ENCODE data around the gene FAM210B. TPM values are rescaled to one million over a fixed set of nuclear protein-coding genes. Genes with fewer than 3 reads are reported as not detected.

FAM210B gene
- total and polyA plus RNA-seq, 2 of the 13 experiments (the other 11 are each of a cell fraction or from before 2014, with no cell fraction given), result 75.9 to 107 TPM

DNA sequence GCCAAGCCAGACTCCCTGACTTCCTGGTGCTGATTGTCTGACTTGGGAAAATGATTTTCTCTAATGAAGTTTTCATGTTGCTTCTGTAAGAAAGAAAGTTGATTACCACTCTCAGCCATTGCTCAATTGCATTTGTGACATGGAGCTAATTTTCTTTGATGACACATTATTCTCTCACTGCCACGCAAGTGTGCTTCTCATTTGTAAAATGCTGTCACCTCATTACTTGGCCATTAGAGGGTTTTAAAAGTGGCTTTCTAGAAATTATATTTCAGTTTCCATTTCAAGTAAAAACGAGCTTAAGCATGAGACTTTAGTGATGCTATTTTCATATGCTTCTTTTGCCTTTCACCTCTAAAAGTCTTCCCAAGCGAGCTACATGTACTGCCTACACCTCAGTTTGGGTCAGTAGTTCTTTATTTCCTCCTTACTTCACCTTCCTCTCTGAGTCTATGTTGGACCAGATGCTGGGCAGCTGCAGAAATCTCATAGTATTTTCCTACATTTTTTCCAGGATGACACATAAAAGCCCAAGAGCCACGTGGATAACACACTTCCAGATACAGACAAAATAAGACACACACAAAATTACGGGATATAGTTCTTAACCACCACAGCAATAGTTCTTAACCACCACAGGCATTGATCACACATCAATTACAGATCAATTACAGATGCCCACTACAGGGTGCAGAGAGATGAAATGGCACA, 6.3 kb upstream of the FAM210B start:
- Histone ChIP-seq H3K4me1 (ENCODE audit: insufficient read depth, low read length) (peaks cover 14% of the 10 kb centered on the region), H3K4me2 (ENCODE audit: low read depth, low read length) (no peak overlapping the region), H3K9me3 (ENCODE audit: low read length) (no peaks in the 10 kb centered on the region), H3K79me2 (ENCODE audit: insufficient read depth, low read length) (no peaks in the 10 kb centered on the region), H3K27me3 (ENCODE audit: control insufficient read depth in 1 of 2, insufficient read depth in 2 of 2, low read length in 2 of 2) (0 out of 5 replicates have a peak, but pooled peaks cover 0 to 4% of the 10 kb centered on the region in 2 experiments), H3K27ac (ENCODE audit: extremely low read length, insufficient read depth, low read length) (no peak overlapping the region), H2AFZ (ENCODE audit: low read length) (no peak overlapping the region), H3K36me3 (replicated peaks in 1 of 2; ENCODE audit: control insufficient read depth in 1 of 2, insufficient read depth in 2 of 2, low read length in 2 of 2) (no peaks in the 10 kb centered on the region), H3K9ac (ENCODE audit: insufficient read depth, low read depth, low read length) (no peak overlapping the region), H3K4me3 (replicated peaks in 1 of 3; ENCODE audit: insufficient read depth in 1 of 3, low read depth in 2 of 3, low read length in 3 of 3) (no peak overlapping the region), H4K20me1 (ENCODE audit: insufficient read depth, low read length) (no peaks in the 10 kb centered on the region)
- no peak for FAIRE-seq
- CTCF ChIA-PET (ENCODE audit: low intra/inter-chr PET ratio, low total read pairs), result no interaction called here
- intact Hi-C loops (cut with micrococcal nuclease; ENCODE audit: unreplicated experiment), result no loop called here
- no TSS peak for BruUV-seq (replicated peaks)
- in situ Hi-C loops (cut with HindIII; ENCODE audit: extremely low pct_ligation_motif_present, low pct_unique_long_range_greater_than_20kb), result loop anchor here (10.0 kb wide), 1 partner anchor 108 kb away; the partner anchor contains the start of gene MC3R
- 8% methylated on average over 5 of the region's 5 CpGs for WGBS (ENCODE audit: low lambda C conversion rate)
- POLR2A ChIA-PET, result no interaction called here
- ATAC-seq, result no peak
- no peak for DNase-seq (ENCODE audit: low spot score)
- no peak for TF ChIP-seq ZNF772 (CRISPR knock-in tag; IDR thresholded peaks at IDR 0.05)
- peak; percentile 13; the same call in 1 of the 2 replicates for TF ChIP-seq CREB1 (IDR thresholded peaks at IDR 0.05)
- no peak for TF ChIP-seq CREB1 (CRISPR knock-in tag; IDR thresholded peaks at IDR 0.05)

DNA sequence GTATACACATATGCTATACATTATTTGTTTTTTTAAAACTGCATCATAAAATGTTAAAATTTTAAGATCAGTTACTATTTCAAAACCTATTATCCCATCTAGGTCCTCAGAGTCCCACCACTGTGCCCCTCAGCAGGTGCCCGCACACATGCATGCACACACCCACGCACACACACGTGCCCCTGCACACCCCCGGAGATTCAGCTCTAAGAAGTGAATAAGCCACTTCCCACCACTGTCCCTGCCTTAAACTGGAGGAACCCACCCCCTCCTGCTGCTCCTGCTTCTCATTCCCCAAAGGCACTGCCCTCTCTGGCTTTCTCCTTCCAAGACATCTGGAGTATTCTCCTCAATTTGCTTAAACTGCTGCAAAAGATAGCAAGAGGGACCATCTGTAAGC, 5.4 kb upstream of the FAM210B start:
- ChIA-PET POLR2A (no interaction called here), CTCF (ENCODE audit: low intra/inter-chr PET ratio, low total read pairs) (no interaction called here)
- TF ChIP-seq HNF4G (IDR thresholded peaks at IDR 0.05; ENCODE audit: borderline replicate concordance, low read depth, low read length) (no peak), HNF4G (CRISPR knock-in tag; IDR thresholded peaks at IDR 0.05; ENCODE audit: borderline replicate concordance, low read depth) (no peak), ZNF543 (CRISPR knock-in tag; IDR thresholded peaks at IDR 0.05) (no peak), ZNF441 (CRISPR knock-in tag; IDR thresholded peaks at IDR 0.05; ENCODE audit: borderline replicate concordance) (no peak), ZBTB42 (CRISPR knock-in tag; IDR thresholded peaks at IDR 0.05) (no peak)
- TF ChIP-seq, protein P1, sequence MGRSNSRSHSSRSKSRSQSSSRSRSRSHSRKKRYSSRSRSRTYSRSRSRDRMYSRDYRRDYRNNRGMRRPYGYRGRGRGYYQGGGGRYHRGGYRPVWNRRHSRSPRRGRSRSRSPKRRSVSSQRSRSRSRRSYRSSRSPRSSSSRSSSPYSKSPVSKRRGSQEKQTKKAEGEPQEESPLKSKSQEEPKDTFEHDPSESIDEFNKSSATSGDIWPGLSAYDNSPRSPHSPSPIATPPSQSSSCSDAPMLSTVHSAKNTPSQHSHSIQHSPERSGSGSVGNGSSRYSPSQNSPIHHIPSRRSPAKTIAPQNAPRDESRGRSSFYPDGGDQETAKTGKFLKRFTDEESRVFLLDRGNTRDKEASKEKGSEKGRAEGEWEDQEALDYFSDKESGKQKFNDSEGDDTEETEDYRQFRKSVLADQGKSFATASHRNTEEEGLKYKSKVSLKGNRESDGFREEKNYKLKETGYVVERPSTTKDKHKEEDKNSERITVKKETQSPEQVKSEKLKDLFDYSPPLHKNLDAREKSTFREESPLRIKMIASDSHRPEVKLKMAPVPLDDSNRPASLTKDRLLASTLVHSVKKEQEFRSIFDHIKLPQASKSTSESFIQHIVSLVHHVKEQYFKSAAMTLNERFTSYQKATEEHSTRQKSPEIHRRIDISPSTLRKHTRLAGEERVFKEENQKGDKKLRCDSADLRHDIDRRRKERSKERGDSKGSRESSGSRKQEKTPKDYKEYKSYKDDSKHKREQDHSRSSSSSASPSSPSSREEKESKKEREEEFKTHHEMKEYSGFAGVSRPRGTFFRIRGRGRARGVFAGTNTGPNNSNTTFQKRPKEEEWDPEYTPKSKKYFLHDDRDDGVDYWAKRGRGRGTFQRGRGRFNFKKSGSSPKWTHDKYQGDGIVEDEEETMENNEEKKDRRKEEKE (IDR thresholded peaks at IDR 0.05), result no peak
- ATAC-seq (no peak), FAIRE-seq (no peak), DNase-seq (ENCODE audit: low spot score) (no peak)
- H3K27me3 ChIP-seq (ENCODE audit: control insufficient read depth in 1 of 2, insufficient read depth in 2 of 2, low read length in 2 of 2), result 0 out of 5 replicates have a peak, but pooled peaks cover 0 to 4% of the 10 kb centered on the region in 2 experiments
- no peaks in the 10 kb centered on the region for H4K20me1 ChIP-seq (ENCODE audit: insufficient read depth, low read length)
- no peaks in the 10 kb centered on the region for H3K79me2 ChIP-seq (ENCODE audit: insufficient read depth, low read length)
- H3K4me2 ChIP-seq (ENCODE audit: low read depth, low read length), result no peak overlapping the region
- H3K4me3 ChIP-seq (replicated peaks in 1 of 3; ENCODE audit: insufficient read depth in 1 of 3, low read depth in 2 of 3, low read length in 3 of 3), result no peak overlapping the region
- no peak overlapping the region for H2AFZ ChIP-seq (ENCODE audit: low read length)
- H3K9ac ChIP-seq (ENCODE audit: insufficient read depth, low read depth, low read length), result no peak overlapping the region
- intact Hi-C loops (cut with micrococcal nuclease; ENCODE audit: unreplicated experiment), result no loop called here
- WGBS (ENCODE audit: low lambda C conversion rate), result 67% methylated on average over 4 of the region's 4 CpGs
- H3K36me3 ChIP-seq (replicated peaks in 1 of 2; ENCODE audit: control insufficient read depth in 1 of 2, insufficient read depth in 2 of 2, low read length in 2 of 2), result no peaks in the 10 kb centered on the region
- peaks cover 14% of the 10 kb centered on the region for H3K4me1 ChIP-seq (ENCODE audit: insufficient read depth, low read length)
- in situ Hi-C loops (cut with HindIII; ENCODE audit: extremely low pct_ligation_motif_present, low pct_unique_long_range_greater_than_20kb), result loop anchor here (10.0 kb wide), 1 partner anchor 109 kb away; the partner anchor contains the start of gene MC3R
- H3K9me3 ChIP-seq (ENCODE audit: low read length), result no peaks in the 10 kb centered on the region
- BruUV-seq (replicated peaks), result no TSS peak
- no peak overlapping the region for H3K27ac ChIP-seq (ENCODE audit: extremely low read length, insufficient read depth, low read length)
